CD4-positive, alpha-beta T cell treated with Interleukin-4 for 4 hours (primary cell): Measurements from ENCODE around the gene CENPH.
"Not testable (repeated sequence)": the region's sequence is repeated elsewhere in the genome, so short reads cannot be mapped to it uniquely, and the experiment has no call there.

Experiments
- DNase-seq: peaks from one replicate; pipeline ENCODE4 v3.0.0-alpha.2; 2020

The CENPH gene

DNA sequence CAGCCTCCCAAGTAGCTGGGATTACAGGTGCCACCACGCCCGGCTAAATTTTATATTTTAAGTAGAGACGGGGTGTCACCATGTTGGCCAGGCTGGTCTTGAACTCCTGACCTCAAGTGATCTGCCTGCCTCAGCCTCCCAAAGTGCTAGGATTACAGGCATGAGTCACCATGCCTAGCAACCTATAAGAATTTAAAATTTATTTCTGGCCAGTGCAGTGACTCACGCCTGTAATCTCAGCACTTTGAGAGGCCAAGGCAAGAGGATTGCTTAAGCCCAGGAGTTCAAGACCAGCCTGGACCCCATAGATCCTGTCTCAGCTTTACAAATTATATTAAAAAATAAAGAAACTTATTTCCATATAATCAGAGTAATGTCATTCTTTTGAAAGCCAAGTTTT lies 66.6 kb downstream of the CENPH start:
- DNase-seq = not testable (repeated sequence)

DNA sequence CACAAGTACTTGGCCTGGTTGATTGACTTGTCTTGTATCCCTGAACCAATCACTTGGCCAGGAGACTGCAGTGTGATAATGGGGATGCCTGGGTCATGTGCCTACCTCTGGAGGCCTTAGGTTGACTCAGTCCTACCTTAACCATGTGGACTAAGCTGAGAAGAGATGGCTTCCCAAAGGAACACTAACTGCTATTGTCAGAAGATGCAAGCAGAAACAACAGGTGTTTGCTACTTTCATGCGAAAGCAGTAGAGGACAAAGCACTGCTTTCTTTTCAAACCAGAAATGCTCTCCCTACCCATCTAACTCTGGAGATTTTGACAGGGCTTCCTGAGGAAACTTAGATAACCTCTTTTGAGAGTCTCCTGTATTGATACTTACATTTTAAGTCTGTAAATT lies 68.2 kb downstream of the CENPH start:
- no peak for DNase-seq
